Activated T-cell treated with anti-CD3 and anti-CD28 coated beads for 4 hours (primary cell): ENCODE data around the gene PIEZO1.
"Not testable (repeated sequence)": the region's sequence is repeated elsewhere in the genome, so short reads cannot be mapped to it uniquely, and the experiment has no call there.

Experiments used
- DNase-seq: peaks from one replicate; pipeline ENCODE4 v3.0.0-alpha.2; 2020

PIEZO1 gene

DNA sequence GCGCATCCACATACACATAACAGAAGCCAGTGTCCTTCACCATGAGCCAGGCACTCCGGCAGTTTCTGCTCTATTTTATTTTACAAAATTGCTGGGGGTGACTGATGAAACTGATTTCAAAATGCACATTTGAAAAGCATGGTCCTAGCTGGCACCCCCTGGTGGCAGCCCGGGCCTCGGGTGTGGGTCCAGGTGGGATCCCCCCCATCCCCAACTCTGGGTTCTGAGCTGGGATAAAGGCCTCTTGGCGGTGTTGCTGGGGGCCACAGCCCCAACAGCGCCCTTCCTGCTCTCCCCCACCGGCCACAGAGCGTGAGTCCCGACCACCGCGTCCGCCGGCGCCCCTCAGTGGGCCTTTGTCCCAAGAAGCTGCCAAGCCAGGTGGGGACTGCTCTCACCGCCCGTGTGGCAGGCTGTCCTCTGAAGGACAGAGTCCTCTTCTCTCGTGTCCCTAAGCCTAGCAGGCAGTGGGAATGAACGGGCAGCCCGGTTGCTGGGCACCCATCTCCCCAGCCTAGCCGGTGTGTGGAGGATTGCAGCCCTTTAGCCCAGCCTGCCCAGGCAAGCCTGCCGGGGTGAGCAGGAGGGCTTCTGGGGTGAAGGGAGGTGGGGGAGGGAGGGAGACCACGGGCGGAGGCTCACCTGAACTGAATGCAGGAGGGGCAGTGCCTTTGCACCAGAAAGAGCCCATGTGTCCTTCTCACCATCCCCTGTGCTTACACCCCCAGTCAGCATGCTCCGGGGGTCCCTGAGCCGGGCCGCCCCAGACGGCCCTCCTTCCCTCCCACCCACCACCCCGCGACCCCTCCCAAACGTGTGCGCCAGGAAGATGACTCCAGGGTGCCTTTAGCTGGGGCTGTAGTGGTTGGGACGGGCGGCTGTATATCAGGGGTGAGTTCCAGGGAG lies 99.6 kb downstream of the PIEZO1 start:
- DNase-seq, result peak; percentile 69

DNA sequence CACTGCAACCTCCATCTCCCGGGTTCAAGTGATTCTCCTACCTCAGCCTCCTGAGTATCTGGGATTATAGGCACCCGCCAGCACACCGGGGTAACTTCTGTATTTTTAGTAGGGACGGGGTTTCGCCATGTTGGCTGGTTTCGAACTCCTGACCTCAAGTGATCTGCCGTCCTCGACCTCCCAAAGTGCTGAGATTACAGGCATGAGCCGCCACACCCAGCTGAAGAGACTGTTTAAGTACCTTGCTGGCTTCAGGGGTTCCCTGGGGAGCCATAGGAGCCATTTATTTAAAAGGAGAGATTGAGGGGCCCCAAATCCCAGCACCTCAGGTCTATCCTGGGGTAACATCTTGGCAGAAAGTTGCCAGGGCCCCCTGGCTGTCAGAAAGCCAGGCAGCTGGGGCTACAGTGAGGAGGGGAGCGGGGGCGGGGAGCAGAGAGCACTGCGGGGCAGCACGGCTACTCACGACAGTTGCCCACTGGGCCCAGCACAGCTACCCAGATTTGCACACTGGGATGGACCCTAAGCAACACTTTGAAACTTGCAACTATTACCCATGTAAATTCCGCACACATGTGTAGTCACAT lies 100.4 kb downstream of the PIEZO1 start:
- DNase-seq, result no peak

DNA sequence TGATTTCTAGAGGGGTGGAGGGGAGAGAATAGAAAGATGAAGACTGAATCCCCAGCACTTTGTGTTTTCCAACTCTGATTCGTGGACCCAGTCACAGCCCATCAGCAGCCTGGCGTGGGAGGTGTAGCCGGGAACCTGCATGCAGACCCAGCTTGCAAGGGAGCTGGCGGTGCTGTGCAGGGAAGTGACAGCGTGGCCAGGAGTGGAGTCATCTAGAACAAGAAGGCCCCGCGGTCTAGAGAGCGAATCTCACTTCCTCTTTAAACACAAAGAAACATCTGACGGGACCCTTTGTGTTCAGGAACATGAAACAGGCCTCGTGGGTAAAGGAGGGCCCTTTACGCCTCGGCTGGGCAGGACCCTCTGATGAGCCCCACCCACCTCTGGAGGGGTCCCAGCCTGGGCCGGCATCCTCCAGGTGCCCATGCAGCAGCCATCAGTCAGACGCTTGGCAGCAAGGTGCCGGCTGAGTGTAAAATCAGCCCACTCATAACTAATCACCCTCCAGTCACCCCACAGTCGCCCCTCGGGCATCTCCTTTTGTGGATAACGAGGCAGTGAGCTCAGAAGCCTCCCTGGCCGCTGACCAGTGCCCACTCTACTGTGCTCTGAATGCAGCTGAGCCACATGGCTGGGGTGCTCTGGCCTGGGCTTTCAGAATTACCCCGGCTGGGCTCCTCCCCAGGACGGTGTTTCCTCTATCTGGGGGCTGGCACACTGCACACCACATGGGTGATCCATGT lies 103.1 kb downstream of the PIEZO1 start:
- DNase-seq, result no peak

DNA sequence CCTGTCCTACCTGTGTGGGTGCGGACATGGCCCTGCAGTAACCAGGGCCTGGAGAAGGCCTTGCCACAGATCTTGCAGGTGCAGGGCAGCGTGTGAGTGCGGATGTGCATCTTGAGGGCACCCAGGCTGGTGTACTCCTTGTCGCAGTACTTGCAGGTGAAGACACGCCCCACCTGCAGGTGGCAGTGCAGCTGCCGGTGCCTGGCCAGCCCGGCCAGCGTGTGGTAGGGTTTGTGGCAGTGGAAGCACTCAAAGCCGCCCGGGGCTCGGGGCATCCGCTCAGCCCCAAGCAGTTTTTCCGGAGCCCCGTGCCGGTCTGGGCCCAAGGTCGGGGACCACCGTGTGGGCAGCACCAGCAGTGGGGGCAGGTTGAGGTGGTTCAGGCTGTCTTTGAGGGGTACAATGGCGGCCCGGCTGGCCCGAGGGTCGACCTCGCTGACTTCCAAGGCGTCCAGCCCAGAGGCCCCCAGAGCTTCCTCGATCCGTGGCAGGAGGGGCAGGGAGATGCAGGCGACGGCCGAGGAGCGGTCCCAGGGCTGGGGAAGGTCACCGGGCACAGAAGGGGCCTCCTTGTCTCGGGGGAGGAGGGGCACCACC lies 103.8 kb downstream of the PIEZO1 start:
- DNase-seq, result no peak

DNA sequence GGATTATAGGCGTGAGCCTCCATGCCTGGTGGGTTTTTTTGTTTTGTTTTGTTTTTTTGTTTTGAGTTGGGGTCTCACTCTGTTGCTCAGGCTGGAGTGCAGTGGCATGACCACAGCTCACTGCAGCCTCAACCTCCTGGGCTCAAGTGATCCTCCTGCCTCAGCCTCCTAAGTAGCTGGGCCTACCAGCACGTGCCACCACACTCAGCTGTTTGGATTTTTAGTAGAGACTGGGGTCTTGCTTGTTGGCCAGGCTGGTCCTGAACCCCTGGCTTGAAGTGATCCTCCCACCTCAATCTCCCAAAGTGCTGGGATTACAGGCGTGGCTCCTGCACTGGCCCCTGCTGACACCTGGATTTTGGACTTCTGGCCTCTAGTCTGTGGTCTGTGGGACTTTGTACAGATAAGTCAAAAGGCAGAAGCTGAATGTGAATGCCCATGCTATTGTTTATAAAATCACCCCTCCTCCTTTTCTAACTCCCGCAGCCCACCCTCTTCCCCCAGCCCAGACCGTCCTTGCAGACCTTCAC lies 104.4 kb downstream of the PIEZO1 start:
- no peak for DNase-seq

DNA sequence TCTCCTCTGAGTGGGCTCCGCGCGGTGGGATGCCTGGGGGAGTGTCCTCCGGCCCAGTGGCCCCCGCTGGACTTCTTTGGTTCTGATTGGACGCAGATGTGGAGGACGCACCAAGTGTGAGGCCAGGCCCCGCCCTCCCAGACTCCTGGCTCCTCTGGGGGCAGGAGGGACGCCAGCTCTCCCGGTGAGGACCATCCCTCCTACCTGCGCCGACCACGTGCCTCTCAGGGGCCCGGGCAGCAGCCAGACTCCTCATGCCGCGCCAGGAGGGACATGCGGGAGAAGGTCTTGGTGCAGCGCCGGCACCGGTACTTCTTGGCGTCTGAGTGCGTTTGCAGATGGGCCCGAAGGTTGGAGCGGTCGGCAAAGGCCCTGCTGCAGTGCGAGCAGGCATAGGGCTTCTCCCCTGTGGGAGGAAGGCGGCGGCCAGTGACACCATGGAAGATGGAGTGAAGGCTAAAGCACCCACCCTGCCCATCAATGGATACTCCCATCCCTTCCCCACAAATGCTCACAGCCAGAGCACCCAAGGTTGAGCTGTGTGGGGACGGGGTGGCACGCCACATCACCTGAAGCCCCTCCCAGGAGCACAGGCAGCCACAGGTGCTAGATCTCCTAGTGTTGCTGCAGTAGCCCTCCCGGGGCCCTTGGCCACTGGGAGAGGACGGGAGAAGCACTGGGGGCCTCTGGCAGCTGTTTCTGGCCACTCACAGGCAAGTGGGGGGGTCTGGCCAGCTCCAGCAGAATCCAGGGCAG lies 106.6 kb downstream of the PIEZO1 start:
- no peak for DNase-seq

DNA sequence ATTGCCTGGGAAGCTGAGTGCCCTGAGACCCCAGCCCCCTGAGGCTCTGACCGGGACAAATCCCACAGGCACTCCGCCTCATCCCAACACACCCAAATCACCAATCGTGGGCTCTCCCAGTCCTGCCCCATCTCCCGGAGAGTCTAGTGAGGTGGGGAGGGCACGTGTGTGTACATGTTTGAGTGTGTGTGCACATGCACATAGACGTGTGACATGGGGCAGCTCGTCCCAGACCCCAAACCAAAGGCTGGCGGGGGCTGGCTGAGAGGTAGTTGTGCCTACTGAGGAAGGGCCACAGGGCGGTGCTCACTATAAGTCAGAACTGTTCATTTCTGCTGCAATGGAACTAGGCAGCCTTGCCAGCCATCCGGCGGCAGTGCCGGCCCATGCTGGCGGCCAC lies 107.3 kb downstream of the PIEZO1 start:
- DNase-seq, result no peak

DNA sequence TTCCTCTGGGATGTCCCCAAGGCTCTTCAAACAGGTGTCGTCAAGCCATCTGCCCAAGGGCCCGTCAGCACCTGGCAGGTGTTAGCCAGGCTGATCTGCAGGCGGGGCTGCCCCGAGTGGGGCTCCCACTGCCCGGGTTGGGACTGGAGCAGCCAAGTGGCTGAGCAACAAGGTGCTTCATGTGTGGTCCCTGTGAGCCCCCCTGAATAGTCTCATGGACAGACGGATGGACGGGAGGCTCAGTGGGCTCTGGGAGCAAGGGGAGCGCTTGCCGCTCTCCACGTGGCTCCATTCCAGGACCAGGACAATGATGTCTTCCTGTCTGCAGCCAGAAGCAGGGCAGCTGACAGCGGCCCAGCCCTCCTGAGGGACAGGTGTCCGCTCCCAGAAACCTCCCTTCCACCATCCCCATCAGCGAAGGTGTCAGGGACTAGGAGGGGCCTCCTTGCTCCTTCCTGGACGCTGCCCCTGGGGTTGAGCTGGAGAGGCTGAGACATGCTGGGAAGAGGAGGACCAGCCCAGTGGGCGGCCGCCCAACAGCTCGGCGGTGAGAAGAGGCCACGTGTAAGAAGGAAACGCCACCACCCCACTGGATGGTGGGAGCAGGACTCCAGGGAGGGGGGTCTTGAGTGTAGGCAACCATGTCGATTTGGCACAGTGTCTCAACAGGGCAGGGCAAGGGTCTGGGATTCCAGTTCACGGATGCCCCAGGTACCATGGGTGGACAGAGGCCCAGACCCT lies 108.3 kb downstream of the PIEZO1 start:
- DNase-seq, result no peak

DNA sequence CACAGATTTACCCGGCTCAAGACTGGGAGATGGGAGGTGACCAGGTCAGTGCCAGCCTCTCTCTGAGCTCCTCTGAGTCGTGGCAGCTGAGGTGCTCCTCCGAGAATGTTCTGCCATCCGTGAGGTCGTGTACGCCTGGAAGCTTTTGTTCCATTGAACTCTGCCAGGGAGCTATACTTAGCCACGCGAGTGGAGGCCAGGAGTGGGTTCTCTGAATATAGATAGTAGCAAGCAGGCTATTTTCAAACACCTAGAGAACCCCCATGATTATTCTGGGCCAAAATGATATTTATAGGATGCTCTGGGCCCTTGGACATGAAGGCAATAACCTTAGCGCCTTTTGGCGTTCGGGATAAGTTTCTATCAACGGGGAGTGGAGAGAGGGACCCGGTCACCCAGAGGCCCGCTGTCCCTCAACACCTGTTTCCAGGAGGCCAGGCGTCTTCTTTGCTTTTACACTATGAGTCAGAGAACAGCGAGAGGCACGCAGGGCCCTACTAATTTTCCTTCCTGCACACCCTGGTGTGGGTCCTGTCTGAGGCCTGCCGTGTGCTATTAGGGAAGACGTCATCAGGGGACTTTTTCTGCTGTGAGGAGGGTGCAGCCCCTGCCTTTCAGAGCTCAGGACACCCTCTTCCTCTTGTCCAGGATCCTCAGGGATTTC lies 111.2 kb downstream of the PIEZO1 start:
- no peak for DNase-seq

DNA sequence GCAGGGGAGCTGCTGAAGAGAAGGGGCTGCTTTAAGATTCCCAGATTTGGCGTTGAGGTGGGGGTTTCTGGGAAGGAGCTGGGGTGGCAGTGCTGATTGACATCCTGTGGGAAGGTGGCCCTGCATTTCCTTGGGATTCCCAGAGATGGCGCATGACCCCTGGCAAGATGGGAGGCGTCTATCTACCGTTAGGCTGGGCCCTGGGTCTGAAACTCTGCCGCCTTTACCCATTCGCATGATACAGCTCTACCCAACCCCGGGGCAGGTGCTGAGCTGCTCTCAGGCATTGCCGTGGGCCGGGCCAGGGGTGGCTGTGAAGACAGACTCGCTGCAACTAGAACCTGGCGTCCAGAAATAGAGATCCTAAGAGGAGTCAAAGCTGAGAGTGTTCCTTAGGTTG lies 112.2 kb downstream of the PIEZO1 start:
- no peak for DNase-seq

DNA sequence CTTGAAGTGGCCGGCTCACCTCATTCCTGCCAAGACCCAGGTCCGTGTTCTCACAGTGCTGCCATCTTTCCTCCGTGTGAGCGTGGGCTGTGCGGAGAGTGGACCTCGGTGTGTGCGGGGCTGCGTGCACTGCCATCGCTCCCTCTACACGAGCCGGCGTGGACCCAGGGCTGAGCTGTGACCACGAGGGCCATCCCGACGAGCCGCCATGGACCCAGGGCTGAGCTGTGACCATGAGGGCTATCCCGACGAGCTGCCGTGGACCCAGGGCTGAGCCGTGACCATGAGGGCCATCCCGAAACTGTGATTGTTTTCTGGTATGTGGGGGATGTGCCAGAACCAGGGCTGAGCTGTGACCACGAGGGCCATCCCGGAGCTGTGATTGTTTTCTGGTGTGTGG lies 113.2 kb downstream of the PIEZO1 start:
- DNase-seq, result no peak

DNA sequence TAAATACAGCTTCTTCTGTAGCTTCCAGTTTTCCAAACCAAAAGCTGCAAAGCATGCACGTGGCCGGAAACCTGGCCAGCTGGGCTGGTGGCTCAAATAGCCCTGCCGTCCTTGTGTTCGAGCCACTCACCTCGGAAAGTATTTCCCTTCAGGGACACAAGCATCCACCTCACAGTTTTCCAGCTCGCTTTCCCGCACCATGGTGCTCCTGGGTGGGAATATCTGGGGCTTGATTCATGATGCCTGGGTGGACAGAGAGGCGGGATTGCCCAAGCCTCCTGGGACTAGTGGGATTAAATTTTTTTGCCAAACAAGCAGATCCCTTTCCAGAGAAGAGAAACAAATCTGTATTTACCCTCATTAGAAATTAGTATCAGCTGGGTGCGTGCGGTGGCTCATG lies 115.0 kb downstream of the PIEZO1 start:
- no peak for DNase-seq

DNA sequence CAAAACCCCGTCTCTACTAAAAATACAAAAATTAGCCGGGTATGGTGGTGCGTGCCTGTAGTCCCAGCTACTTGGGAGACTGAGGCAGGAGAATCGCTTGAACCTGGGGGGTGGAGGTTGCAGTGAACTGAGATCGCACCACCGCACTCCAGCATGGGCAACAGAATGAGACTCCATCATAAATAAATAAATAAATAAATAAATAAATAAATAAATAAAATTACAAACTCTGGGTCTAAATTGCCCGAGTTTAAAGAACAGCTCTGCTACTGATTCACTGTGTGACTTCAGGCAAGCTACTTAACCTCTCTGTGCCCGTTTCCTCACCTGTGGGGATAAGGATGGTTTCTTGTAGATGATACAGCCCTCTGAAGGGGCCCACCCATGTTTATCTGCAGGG lies 115.5 kb downstream of the PIEZO1 start:
- DNase-seq, result not testable (repeated sequence)

DNA sequence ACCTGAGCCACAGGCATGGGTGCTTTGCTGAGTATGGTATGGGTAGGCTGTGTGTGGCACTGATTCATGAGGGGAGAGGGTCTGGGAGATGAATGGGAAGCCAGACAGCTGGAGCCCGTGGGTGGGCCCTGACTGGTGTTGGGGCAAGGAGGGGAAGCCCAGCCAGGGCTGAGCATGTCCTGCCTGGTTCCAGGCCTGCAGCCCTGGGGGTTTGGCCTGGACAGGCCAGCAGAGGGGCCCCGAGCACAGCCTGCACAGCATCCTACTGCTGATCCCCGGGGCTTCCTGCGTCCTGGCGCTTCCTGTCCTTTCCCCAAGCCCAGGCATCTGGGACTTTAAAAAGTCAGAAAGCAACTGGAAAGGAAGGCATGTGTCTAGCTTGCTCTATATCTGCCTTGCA lies 117.6 kb downstream of the PIEZO1 start:
- DNase-seq, result no peak

DNA sequence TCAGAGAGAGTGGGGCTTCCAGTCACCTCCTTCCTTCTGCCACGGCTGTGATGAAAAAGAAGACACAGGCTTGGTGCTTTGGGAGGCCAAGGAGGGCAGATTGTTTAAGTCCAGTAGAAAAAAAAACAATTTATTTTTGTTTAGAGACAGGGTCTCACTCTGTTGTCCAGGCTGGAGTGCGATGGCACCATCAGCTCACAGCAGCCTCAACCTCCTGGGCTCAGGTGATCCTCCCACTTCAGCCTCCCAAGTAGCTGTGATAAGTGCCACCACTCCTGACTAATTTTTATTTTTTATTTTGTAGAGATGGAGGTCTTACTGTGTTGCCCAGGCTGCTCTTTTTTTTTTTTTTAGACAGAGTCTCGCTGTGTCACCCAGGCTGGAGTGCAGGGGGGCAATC lies 119.5 kb downstream of the PIEZO1 start:
- no peak for DNase-seq
